Spleen (tissue), 7 donors: ENCODE data around the gene RAE1.

ENCODE experiments used
- POLR2A ChIP-seq, 3 donors: fragments of 450-650 bp; IDR thresholded peaks; one replicate each; pipeline ENCODE4 v1.5.1; 2017; ENCODE audit warnings: antibody characterized with exemption in 3 of 3, mild to moderate bottlenecking in 1 of 3
- TF ChIP-seq, protein P1 (sequence below), 11 experiments: fragments of 200-600 bp in 7 of 11; fragments of 450-650 bp in 4 of 11; sonication (generic) in 4 of 11; IDR thresholded peaks in 8 of 11; conservative IDR thresholded peaks in 3 of 11; 1 replicate in 7 of 11; 2 replicates in 4 of 11; pipeline versions ENCODE4 v1.4.0 to v1.8.0; 2016 to 2021; ENCODE audit warnings: antibody characterized with exemption in 11 of 11, inconsistent platforms in 4 of 11, mild to moderate bottlenecking in 1 of 11
- donor health status: DM: no; HTN: no; CAD: no; lungs with moderate emphysema.
- donor health status: DM: no; HTN: no; CAD: no.
- donor health status: DM: no; HTN: no; CAD: no.

GRCh38 chr20:57352305-57352704, 1.2 kb downstream of the RAE1 start:
- TF ChIP-seq, protein P1, sequence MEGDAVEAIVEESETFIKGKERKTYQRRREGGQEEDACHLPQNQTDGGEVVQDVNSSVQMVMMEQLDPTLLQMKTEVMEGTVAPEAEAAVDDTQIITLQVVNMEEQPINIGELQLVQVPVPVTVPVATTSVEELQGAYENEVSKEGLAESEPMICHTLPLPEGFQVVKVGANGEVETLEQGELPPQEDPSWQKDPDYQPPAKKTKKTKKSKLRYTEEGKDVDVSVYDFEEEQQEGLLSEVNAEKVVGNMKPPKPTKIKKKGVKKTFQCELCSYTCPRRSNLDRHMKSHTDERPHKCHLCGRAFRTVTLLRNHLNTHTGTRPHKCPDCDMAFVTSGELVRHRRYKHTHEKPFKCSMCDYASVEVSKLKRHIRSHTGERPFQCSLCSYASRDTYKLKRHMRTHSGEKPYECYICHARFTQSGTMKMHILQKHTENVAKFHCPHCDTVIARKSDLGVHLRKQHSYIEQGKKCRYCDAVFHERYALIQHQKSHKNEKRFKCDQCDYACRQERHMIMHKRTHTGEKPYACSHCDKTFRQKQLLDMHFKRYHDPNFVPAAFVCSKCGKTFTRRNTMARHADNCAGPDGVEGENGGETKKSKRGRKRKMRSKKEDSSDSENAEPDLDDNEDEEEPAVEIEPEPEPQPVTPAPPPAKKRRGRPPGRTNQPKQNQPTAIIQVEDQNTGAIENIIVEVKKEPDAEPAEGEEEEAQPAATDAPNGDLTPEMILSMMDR (IDR thresholded peaks at IDR 0.05 in 8 of 11, conservative IDR thresholded peaks at IDR 0.05 in 3 of 11), result no peak
- no peak for TF ChIP-seq POLR2A (IDR thresholded peaks at IDR 0.05)
